MM.1S (cell line): ENCODE measurements around the gene RIC1.

Experiments
- DNase-seq: peaks from one replicate; pipeline ENCODE4 v3.0.0-alpha.2; 2015
- H2AFZ ChIP-seq: fragments of 300-600 bp; sonication (generic); 2 replicates; pipeline ENCODE4 v1.6.0; 2016; ENCODE audit warnings: antibody characterized with exemption, low read length
- H3F3A ChIP-seq: fragments of 300-600 bp; sonication (generic); 2 replicates; pipeline ENCODE4 v1.6.1; 2016; ENCODE audit warnings: mild to moderate bottlenecking, antibody characterized with exemption, low read length, moderate library complexity, mixed read lengths; ENCODE audit not compliant: insufficient read depth
- H3K27ac ChIP-seq: fragments of 300-600 bp; sonication (generic); 2 replicates; pipeline ENCODE4 v1.5.1; 2016; ENCODE audit warnings: mild to moderate bottlenecking, low read length
- H3K27me3 ChIP-seq: fragments of 300-600 bp; sonication (generic); replicated peaks from 2 replicates; pipeline ENCODE4 v1.6.0; 2016; ENCODE audit warnings: low read length; ENCODE audit not compliant: insufficient read depth
- H3K36me3 ChIP-seq: fragments of 300-600 bp; sonication (generic); replicated peaks from 2 replicates; pipeline ENCODE4 v1.6.1; 2016; ENCODE audit warnings: mild to moderate bottlenecking, low read length, mixed read lengths; ENCODE audit not compliant: insufficient read depth
- H3K4me1 ChIP-seq: fragments of 300-600 bp; sonication (generic); 2 replicates; pipeline ENCODE4 v1.6.1; 2016; ENCODE audit warnings: low read length, mixed read lengths
- H3K4me2 ChIP-seq: fragments of 300-600 bp; sonication (generic); 2 replicates; pipeline ENCODE4 v1.6.0; 2016; ENCODE audit warnings: low read depth, low read length
- H3K4me3 ChIP-seq: fragments of 300-600 bp; sonication (generic); 2 replicates; pipeline ENCODE4 v1.5.1; 2016; ENCODE audit warnings: low read length, mixed read lengths
- H3K79me2 ChIP-seq: fragments of 300-600 bp; sonication (generic); 2 replicates; pipeline ENCODE4 v1.6.1; 2016; ENCODE audit warnings: mixed run types, low read length, mixed read lengths
- H3K9ac ChIP-seq: fragments of 300-600 bp; sonication (generic); 2 replicates; pipeline ENCODE4 v1.6.1; 2016; ENCODE audit warnings: low read length, mixed read lengths
- H3K9me2 ChIP-seq: fragments of 300-600 bp; sonication (generic); replicated peaks from 2 replicates; pipeline ENCODE4 v1.6.1; 2016; ENCODE audit warnings: mild to moderate bottlenecking, low read length, mixed read lengths; ENCODE audit not compliant: insufficient read depth
- H3K9me3 ChIP-seq: fragments of 300-600 bp; sonication (generic); replicated peaks from 2 replicates; pipeline ENCODE4 v1.6.1; 2016; ENCODE audit warnings: mild to moderate bottlenecking, low read length, mixed read lengths; ENCODE audit not compliant: insufficient read depth
- H4K20me1 ChIP-seq: fragments of 300-600 bp; sonication (generic); 2 replicates; pipeline ENCODE4 v1.6.1; 2016; ENCODE audit warnings: mild to moderate bottlenecking, low read length, moderate library complexity, mixed read lengths; ENCODE audit not compliant: insufficient read depth
- CTCF ChIP-seq: fragments of 300-600 bp; sonication (generic); IDR thresholded peaks from 2 replicates; pipeline ENCODE4 v1.5.1; 2016; ENCODE audit warnings: antibody characterized with exemption, low read length, mixed read lengths
- EZH2 ChIP-seq: fragments of 300-600 bp; sonication (generic); optimal IDR thresholded peaks from 2 replicates; pipeline ENCODE3; 2017; ENCODE audit warnings: low read depth, mild to moderate bottlenecking, antibody characterized with exemption, low read length, mixed read lengths
- EZH2phosphoT487 ChIP-seq: fragments of 300-600 bp; sonication (generic); IDR thresholded peaks from 2 replicates; pipeline ENCODE4 v1.6.1; 2018; ENCODE audit warnings: antibody characterized with exemption, low read length

RIC1 gene

GRCh38 chr9:5684101-5684500 lies 55.2 kb downstream of the RIC1 start:
- no peaks in the 10 kb centered on the region for H3K4me1 ChIP-seq

GRCh38 chr9:5688109-5688508 lies 59.2 kb downstream of the RIC1 start:
- peaks cover 57% of the 10 kb centered on the region for H3K79me2 ChIP-seq
- no peak overlapping the region for H3K4me2 ChIP-seq
- no peaks in the 10 kb centered on the region for H3K27me3 ChIP-seq
- no peaks in the 10 kb centered on the region for H3K36me3 ChIP-seq
- no peak overlapping the region for H3K9ac ChIP-seq
- H4K20me1 ChIP-seq: no peaks in the 10 kb centered on the region
- no peak overlapping the region for H2AFZ ChIP-seq
- no peak overlapping the region for H3K27ac ChIP-seq
- DNase-seq: no peak
- no peaks in the 10 kb centered on the region for H3K9me2 ChIP-seq
- TF ChIP-seq CTCF (no peak), EZH2phosphoT487 (no peak), EZH2 (no peak)
- H3F3A ChIP-seq: no peaks in the 10 kb centered on the region
- H3K4me1 ChIP-seq: no peaks in the 10 kb centered on the region
- H3K4me3 ChIP-seq: no peak overlapping the region
- H3K9me3 ChIP-seq: no peaks in the 10 kb centered on the region

More at GRCh38 chr9:5684101-5684500, 55.2 kb downstream of the RIC1 start:
- Histone ChIP-seq H3K9ac (no peak overlapping the region), H2AFZ (no peak overlapping the region), H3K9me2 (no peaks in the 10 kb centered on the region), H3K79me2 (peaks cover 49% of the 10 kb centered on the region), H3F3A (no peaks in the 10 kb centered on the region), H3K27me3 (no peaks in the 10 kb centered on the region), H4K20me1 (no peaks in the 10 kb centered on the region), H3K36me3 (no peaks in the 10 kb centered on the region), H3K27ac (no peak overlapping the region), H3K9me3 (no peaks in the 10 kb centered on the region), H3K4me2 (no peak overlapping the region), H3K4me3 (no peak overlapping the region)
- TF ChIP-seq CTCF: no peak
- no peak for TF ChIP-seq EZH2phosphoT487
- TF ChIP-seq EZH2: no peak
- DNase-seq: no peak

DNA sequence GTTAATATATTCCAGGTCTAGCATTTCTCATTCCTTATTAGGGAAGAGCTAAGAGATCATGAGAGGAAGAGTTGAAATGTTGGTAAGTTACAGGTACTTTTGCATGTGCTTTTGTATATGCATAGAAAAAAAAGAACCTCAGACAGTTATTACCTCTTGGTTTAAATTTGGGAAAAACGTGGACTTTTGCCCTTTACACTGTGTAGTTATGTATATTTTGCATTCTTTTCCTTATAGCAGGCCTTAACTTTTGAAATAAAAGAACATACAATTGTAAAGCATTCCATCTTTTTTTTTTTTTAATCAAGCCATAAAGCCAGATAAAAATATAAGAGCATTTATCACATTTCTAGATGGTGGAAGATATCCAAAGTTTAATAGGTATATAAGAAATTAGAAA lies 61.4 kb downstream of the RIC1 start:
- Histone ChIP-seq H3K9me2 (no peaks in the 10 kb centered on the region), H3K36me3 (no peaks in the 10 kb centered on the region), H3K9ac (no peak overlapping the region), H3K4me2 (no peak overlapping the region), H3K9me3 (no peaks in the 10 kb centered on the region), H3K4me3 (no peak overlapping the region), H3K27ac (no peak overlapping the region), H3F3A (no peaks in the 10 kb centered on the region), H3K27me3 (no peaks in the 10 kb centered on the region), H2AFZ (no peak overlapping the region), H3K79me2 (peaks cover 45% of the 10 kb centered on the region), H4K20me1 (no peaks in the 10 kb centered on the region), H3K4me1 (no peaks in the 10 kb centered on the region)
- TF ChIP-seq EZH2phosphoT487: no peak
- TF ChIP-seq CTCF: no peak
- TF ChIP-seq EZH2: no peak
- no peak for DNase-seq

DNA sequence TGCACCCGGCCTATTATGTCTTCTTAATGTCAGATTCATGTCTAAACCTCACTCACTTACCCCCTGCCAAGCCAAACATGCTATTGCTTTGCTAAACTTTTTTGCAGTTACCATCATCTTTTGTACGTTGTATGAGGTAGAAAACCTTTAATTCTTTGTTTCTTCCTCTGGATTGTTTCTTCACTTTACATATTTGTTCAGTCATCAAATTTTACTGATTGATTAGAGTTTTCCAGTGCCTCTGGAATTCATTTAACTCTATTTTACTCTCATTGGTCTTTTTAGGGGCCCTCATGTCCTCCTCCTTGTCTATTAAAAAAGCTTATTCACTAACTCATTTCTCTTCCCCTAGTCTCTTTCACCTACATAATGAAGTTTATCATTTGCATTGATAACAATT lies 67.0 kb downstream of the RIC1 start:
- Histone ChIP-seq H3F3A (no peaks in the 10 kb centered on the region), H3K4me1 (no peaks in the 10 kb centered on the region), H3K79me2 (peaks cover 25% of the 10 kb centered on the region), H3K4me3 (no peak overlapping the region), H3K27me3 (no peaks in the 10 kb centered on the region), H3K4me2 (no peak overlapping the region), H2AFZ (no peak overlapping the region), H3K27ac (no peak overlapping the region), H3K9me3 (no peaks in the 10 kb centered on the region), H4K20me1 (no peaks in the 10 kb centered on the region), H3K36me3 (no peaks in the 10 kb centered on the region), H3K9ac (no peak overlapping the region), H3K9me2 (no peaks in the 10 kb centered on the region)
- no peak for DNase-seq
- TF ChIP-seq CTCF (no peak), EZH2 (no peak), EZH2phosphoT487 (no peak)
